GM18868 (cell line): Measurements from ENCODE around the gene POLD1.
A peak's percentile ranks its signal among the peaks of the same experiment; 100 is the strongest.
"Not testable (repeated sequence)": the region's sequence is repeated elsewhere in the genome, so short reads cannot be mapped to it uniquely, and the experiment has no call there.

Experiments
- ATAC-seq: cut with Tn5 transposase; IDR thresholded peaks from one replicate; pipeline ENCODE4 v1.9.1; 2021; ENCODE audit warnings: mild to moderate bottlenecking, moderate library complexity; ENCODE audit not compliant: unreplicated experiment

Gene POLD1

GRCh38 chr19:50390295-50390694, 6.1 kb downstream of the POLD1 start:
- ATAC-seq, result not testable (repeated sequence)

- ATAC-seq, result not testable (repeated sequence)
These were observed 6.8 kb downstream of the POLD1 start for GRCh38 chr19:50390952-50391351.

GRCh38 chr19:50392759-50393158, 8.6 kb downstream of the POLD1 start:
- no peak for ATAC-seq

GRCh38 chr19:50393589-50393988, 9.4 kb downstream of the POLD1 start:
- no peak for ATAC-seq

GRCh38 chr19:50394017-50394416, 9.9 kb downstream of the POLD1 start:
- no peak for ATAC-seq

GRCh38 chr19:50398675-50399367, 14.7 kb downstream of the POLD1 start:
- ATAC-seq, result no peak

- ATAC-seq, result no peak
These were observed 15.2 kb downstream of the POLD1 start for GRCh38 chr19:50399368-50399745.

- no peak for ATAC-seq
These were observed 17.7 kb downstream of the POLD1 start for GRCh38 chr19:50401605-50402450.

GRCh38 chr19:50402544-50403301, 18.6 kb downstream of the POLD1 start:
- no peak for ATAC-seq

- ATAC-seq, result no peak
These were observed 22.1 kb downstream of the POLD1 start for GRCh38 chr19:50406156-50406820.

GRCh38 chr19:50406829-50407228, 22.7 kb downstream of the POLD1 start:
- no peak for ATAC-seq

GRCh38 chr19:50409347-50409746, 25.2 kb downstream of the POLD1 start:
- no peak for ATAC-seq

- no peak for ATAC-seq
These were observed 26.0 kb downstream of the POLD1 start for GRCh38 chr19:50410109-50410508.

- no peak for ATAC-seq
These were observed 28.3 kb downstream of the POLD1 start for GRCh38 chr19:50412419-50412818.

GRCh38 chr19:50413096-50413495, 28.9 kb downstream of the POLD1 start:
- no peak for ATAC-seq

GRCh38 chr19:50413531-50413930, 29.4 kb downstream of the POLD1 start:
- ATAC-seq, result no peak

- peak; percentile 32 for ATAC-seq
These were observed 30.9 kb downstream of the POLD1 start for GRCh38 chr19:50414864-50415660.

- peak; percentile 49 for ATAC-seq
These were observed 31.5 kb downstream of the POLD1 start for GRCh38 chr19:50415661-50416033.

- ATAC-seq, result no peak
These were observed 32.2 kb downstream of the POLD1 start for GRCh38 chr19:50416034-50416977.
